Fibroblast of lung (primary cell): ENCODE results near the gene LCE2D. TPM values are rescaled to one million over a fixed set of nuclear protein-coding genes. Genes with fewer than 3 reads are reported as not detected.

ENCODE experiments used
- DNase-seq, 2 donors: peaks; one replicate each; pipeline versions ENCODE4 v3.0.0 to v3.0.0-alpha.2; 2010; ENCODE audit warnings: low read depth in 2 of 2
- H2AFZ ChIP-seq: 2 replicates; pipeline ENCODE4 v1.5.1; 2012; ENCODE audit warnings: low read length, control low read depth, inconsistent platforms
- H3K27ac ChIP-seq: 2 replicates; pipeline ENCODE4 v1.5.1; 2011; ENCODE audit warnings: low read length, control low read depth; ENCODE audit not compliant: insufficient read depth
- H3K27me3 ChIP-seq: 2 replicates; pipeline ENCODE4 v1.5.1; 2011; ENCODE audit warnings: mild to moderate bottlenecking, low read length; ENCODE audit not compliant: control insufficient read depth, insufficient read depth
- H3K36me3 ChIP-seq: 2 replicates; pipeline ENCODE4 v1.5.1; 2011; ENCODE audit warnings: low read length; ENCODE audit not compliant: control insufficient read depth, insufficient read depth
- H3K4me1 ChIP-seq: 2 replicates; pipeline ENCODE4 v1.5.1; 2011; ENCODE audit warnings: low read length; ENCODE audit not compliant: control insufficient read depth, insufficient read depth; ENCODE audit errors: extremely low read depth
- H3K4me2 ChIP-seq: 2 replicates; pipeline ENCODE4 v1.5.1; 2011; ENCODE audit warnings: low read length, control low read depth; ENCODE audit not compliant: insufficient read depth; ENCODE audit errors: extremely low read depth
- H3K4me3 ChIP-seq, 4 experiments: fragments of 200-600 bp in 1 of 4; sonication (generic) in 1 of 4; replicated peaks in 1 of 4; 2 replicates each; pipeline ENCODE4 v1.5.1; 2011 to 2016; ENCODE audit warnings: low read length in 4 of 4, low read depth in 3 of 4, mild to moderate bottlenecking in 3 of 4, control low read depth in 2 of 4, inconsistent platforms in 1 of 4, mixed read lengths in 1 of 4; ENCODE audit not compliant: insufficient read depth in 1 of 4; ENCODE audit errors: control extremely low read depth in 1 of 4
- H3K79me2 ChIP-seq: 2 replicates; pipeline ENCODE4 v1.5.1; 2012; ENCODE audit warnings: mild to moderate bottlenecking, low read length, inconsistent platforms; ENCODE audit not compliant: control insufficient read depth, insufficient read depth
- H3K9ac ChIP-seq: 2 replicates; pipeline ENCODE4 v1.5.1; 2011; ENCODE audit warnings: mild to moderate bottlenecking, low read length, control low read depth; ENCODE audit not compliant: insufficient read depth
- H3K9me3 ChIP-seq: 2 replicates; pipeline ENCODE4 v1.5.1; 2012; ENCODE audit warnings: low read depth, low read length; ENCODE audit not compliant: control insufficient read depth, insufficient read depth
- H4K20me1 ChIP-seq: 2 replicates; pipeline ENCODE4 v1.5.1; 2011; ENCODE audit warnings: low read length; ENCODE audit not compliant: control insufficient read depth, insufficient read depth; ENCODE audit errors: extremely low read depth
- EZH2 ChIP-seq: IDR thresholded peaks from 2 replicates; pipeline ENCODE4 v1.5.1; 2012; ENCODE audit warnings: low read length, control low read depth, mild to moderate bottlenecking; ENCODE audit errors: missing control alignments
- polyA plus RNA-seq, 2 donors: library from polyadenylated mRNA; depleted of rRNA in 1 of 2; stranded (reverse) in 1 of 2; unstranded in 1 of 2; fragments of >200 nt; gene quantifications; 2 replicates each; pipeline ENCODE4 v1.2.1, GENCODE V29; 2011 to 2012; ENCODE audit warnings: missing spikeins in 1 of 2
- total RNA-seq: library from RNA; depleted of rRNA; stranded (reverse); fragments of >200 nt; gene quantifications from 2 replicates; pipeline ENCODE4 v1.2.1, GENCODE V29; 2014
- TF ChIP-seq, protein P1 (sequence below), 2 donors: IDR thresholded peaks in 1 of 2; conservative IDR thresholded peaks in 1 of 2; 1 replicate in 1 of 2; 2 replicates in 1 of 2; pipeline ENCODE4 v1.5.1; 2011 to 2012; ENCODE audit warnings: low read length in 2 of 2, control low read depth in 1 of 2, inconsistent platforms in 1 of 2, low read depth in 1 of 2, mild to moderate bottlenecking in 1 of 2

The LCE2D gene
- total and polyA plus RNA-seq, 2 donors (not counting 1 experiment from before 2014, with no cell fraction given) = not detected

- Histone ChIP-seq H3K9ac (no peak within 1 kb of the TSS), H3K9me3 (no peaks in the 10 kb centered on the region), H3K4me2 (no peak within 1 kb of the TSS), H4K20me1 (no peaks in the 10 kb centered on the region), H3K27me3 (no peaks in the 10 kb centered on the region), H2AFZ (no peak within 1 kb of the TSS), H3K4me1 (peaks cover 7% of the 10 kb centered on the region), H3K36me3 (no peaks in the 10 kb centered on the region), H3K79me2 (no peaks in the 10 kb centered on the region), H3K4me3 (no peak within 1 kb of the TSS), H3K27ac (no peak within 1 kb of the TSS)
- DNase-seq = no peak
- no peak for TF ChIP-seq EZH2
- TF ChIP-seq, protein P1, sequence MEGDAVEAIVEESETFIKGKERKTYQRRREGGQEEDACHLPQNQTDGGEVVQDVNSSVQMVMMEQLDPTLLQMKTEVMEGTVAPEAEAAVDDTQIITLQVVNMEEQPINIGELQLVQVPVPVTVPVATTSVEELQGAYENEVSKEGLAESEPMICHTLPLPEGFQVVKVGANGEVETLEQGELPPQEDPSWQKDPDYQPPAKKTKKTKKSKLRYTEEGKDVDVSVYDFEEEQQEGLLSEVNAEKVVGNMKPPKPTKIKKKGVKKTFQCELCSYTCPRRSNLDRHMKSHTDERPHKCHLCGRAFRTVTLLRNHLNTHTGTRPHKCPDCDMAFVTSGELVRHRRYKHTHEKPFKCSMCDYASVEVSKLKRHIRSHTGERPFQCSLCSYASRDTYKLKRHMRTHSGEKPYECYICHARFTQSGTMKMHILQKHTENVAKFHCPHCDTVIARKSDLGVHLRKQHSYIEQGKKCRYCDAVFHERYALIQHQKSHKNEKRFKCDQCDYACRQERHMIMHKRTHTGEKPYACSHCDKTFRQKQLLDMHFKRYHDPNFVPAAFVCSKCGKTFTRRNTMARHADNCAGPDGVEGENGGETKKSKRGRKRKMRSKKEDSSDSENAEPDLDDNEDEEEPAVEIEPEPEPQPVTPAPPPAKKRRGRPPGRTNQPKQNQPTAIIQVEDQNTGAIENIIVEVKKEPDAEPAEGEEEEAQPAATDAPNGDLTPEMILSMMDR (conservative IDR thresholded peaks at IDR 0.05 in 1 of 2, IDR thresholded peaks at IDR 0.05 in 1 of 2; ENCODE audit: low read depth in 1 of 2, low read length in 2 of 2) = no peak
Measured at GRCh38 chr1:152697701-152698600, 34.8 kb downstream of the LCE2D start, which contains the start of gene LCE2A. Gene LCE2A (plus strand): TSS chr1:152698345. CDS start chr1:152698902, 557 bp downstream.

DNA sequence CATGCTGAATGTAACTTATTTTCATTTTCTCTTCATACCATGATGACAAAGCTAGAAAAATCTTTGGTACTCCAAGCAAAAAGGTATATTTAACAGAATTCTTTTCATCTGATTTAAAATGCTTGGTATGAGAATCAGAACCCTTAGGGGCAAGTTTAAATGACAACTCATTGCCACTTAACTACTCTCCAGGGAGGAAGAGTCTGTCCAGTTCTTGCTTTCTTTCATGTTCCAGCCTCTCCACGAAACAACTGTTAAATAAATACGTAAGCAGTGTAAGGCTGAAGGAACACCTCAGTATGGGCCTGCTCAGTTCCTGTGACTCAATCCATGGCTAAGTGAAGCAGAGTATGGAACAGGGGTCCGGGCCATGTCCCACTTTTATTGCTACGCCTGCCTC lies 36.6 kb downstream of the LCE2D start:
- Histone ChIP-seq H3K4me1 (peaks cover 7% of the 10 kb centered on the region), H3K27me3 (no peaks in the 10 kb centered on the region), H4K20me1 (no peaks in the 10 kb centered on the region), H3K4me2 (no peak overlapping the region), H3K4me3 (no peak overlapping the region), H3K36me3 (no peaks in the 10 kb centered on the region), H3K27ac (no peak overlapping the region), H3K9me3 (no peaks in the 10 kb centered on the region), H3K9ac (no peak overlapping the region), H2AFZ (no peak overlapping the region), H3K79me2 (no peaks in the 10 kb centered on the region)
- DNase-seq = no peak
- no peak for TF ChIP-seq EZH2
- TF ChIP-seq, protein P1 (conservative IDR thresholded peaks at IDR 0.05 in 1 of 2, IDR thresholded peaks at IDR 0.05 in 1 of 2; ENCODE audit: low read depth in 1 of 2, low read length in 2 of 2) = no peak

GRCh38 chr1:152707860-152708259 lies 44.7 kb downstream of the LCE2D start, which contains the start of gene LCE4A:
Gene LCE4A (plus strand): TSS chr1:152708160. CDS start chr1:152709076, 916 bp downstream.
- no peak within 1 kb of the TSS for H3K4me3 ChIP-seq

More at GRCh38 chr1:152707860-152708259, 44.7 kb downstream of the LCE2D start, which contains the start of gene LCE4A:
- H2AFZ ChIP-seq = no peak within 1 kb of the TSS
- H4K20me1 ChIP-seq = no peaks in the 10 kb centered on the region
- no peaks in the 10 kb centered on the region for H3K36me3 ChIP-seq
- no peak within 1 kb of the TSS for H3K9ac ChIP-seq
- H3K27me3 ChIP-seq = no peaks in the 10 kb centered on the region
- DNase-seq = no peak
- H3K9me3 ChIP-seq = no peaks in the 10 kb centered on the region
- TF ChIP-seq, protein P1 (conservative IDR thresholded peaks at IDR 0.05 in 1 of 2, IDR thresholded peaks at IDR 0.05 in 1 of 2; ENCODE audit: low read depth in 1 of 2, low read length in 2 of 2) = no peak
- TF ChIP-seq EZH2 = no peak
- H3K4me1 ChIP-seq = no peaks in the 10 kb centered on the region
- no peak within 1 kb of the TSS for H3K27ac ChIP-seq
- no peaks in the 10 kb centered on the region for H3K79me2 ChIP-seq
- no peak within 1 kb of the TSS for H3K4me2 ChIP-seq
